ENCODE measurements around the gene NFATC4. TPM values are rescaled to one million over a fixed set of nuclear protein-coding genes. Genes with fewer than 3 reads are reported as not detected.

The NFATC4 gene
- total RNA-seq, 1 experiment from 2014 or later = 7.6 TPM

GRCh38 chr14:24416932-24417619 is 49.1 kb downstream of the NFATC4 start:
- no TSS peak for BruUV-seq (replicated peaks)
- H3K4me1 ChIP-seq (ENCODE audit: control insufficient read depth in 1 of 2, insufficient read depth in 2 of 2, low read length in 2 of 2) = no peaks in the 10 kb centered on the region
- no peaks in the 10 kb centered on the region for H3K79me2 ChIP-seq (ENCODE audit: insufficient read depth, low read length)
- H4K20me1 ChIP-seq (ENCODE audit: insufficient read depth) = no peaks in the 10 kb centered on the region
- TF ChIP-seq, protein P1, sequence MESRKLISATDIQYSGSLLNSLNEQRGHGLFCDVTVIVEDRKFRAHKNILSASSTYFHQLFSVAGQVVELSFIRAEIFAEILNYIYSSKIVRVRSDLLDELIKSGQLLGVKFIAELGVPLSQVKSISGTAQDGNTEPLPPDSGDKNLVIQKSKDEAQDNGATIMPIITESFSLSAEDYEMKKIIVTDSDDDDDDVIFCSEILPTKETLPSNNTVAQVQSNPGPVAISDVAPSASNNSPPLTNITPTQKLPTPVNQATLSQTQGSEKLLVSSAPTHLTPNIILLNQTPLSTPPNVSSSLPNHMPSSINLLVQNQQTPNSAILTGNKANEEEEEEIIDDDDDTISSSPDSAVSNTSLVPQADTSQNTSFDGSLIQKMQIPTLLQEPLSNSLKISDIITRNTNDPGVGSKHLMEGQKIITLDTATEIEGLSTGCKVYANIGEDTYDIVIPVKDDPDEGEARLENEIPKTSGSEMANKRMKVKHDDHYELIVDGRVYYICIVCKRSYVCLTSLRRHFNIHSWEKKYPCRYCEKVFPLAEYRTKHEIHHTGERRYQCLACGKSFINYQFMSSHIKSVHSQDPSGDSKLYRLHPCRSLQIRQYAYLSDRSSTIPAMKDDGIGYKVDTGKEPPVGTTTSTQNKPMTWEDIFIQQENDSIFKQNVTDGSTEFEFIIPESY (IDR thresholded peaks at IDR 0.05; ENCODE audit: extremely low read depth, insufficient replicate concordance, low read length) = no peak
- TF ChIP-seq, protein P2, sequence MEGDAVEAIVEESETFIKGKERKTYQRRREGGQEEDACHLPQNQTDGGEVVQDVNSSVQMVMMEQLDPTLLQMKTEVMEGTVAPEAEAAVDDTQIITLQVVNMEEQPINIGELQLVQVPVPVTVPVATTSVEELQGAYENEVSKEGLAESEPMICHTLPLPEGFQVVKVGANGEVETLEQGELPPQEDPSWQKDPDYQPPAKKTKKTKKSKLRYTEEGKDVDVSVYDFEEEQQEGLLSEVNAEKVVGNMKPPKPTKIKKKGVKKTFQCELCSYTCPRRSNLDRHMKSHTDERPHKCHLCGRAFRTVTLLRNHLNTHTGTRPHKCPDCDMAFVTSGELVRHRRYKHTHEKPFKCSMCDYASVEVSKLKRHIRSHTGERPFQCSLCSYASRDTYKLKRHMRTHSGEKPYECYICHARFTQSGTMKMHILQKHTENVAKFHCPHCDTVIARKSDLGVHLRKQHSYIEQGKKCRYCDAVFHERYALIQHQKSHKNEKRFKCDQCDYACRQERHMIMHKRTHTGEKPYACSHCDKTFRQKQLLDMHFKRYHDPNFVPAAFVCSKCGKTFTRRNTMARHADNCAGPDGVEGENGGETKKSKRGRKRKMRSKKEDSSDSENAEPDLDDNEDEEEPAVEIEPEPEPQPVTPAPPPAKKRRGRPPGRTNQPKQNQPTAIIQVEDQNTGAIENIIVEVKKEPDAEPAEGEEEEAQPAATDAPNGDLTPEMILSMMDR (IDR thresholded peaks at IDR 0.05 in 2 of 3, conservative IDR thresholded peaks at IDR 0.05 in 1 of 3; ENCODE audit: borderline replicate concordance in 1 of 3, insufficient read depth in 1 of 3, low read depth in 2 of 3, low read length in 2 of 3) = no peak
- no peak for TF ChIP-seq YY1 (IDR thresholded peaks at IDR 0.05; ENCODE audit: extremely low read depth, insufficient replicate concordance, low read depth, low read length)
- no peak for TF ChIP-seq SRF (IDR thresholded peaks at IDR 0.05; ENCODE audit: low read depth)
- no peak for TF ChIP-seq TCF7L2 (IDR thresholded peaks at IDR 0.05; ENCODE audit: borderline replicate concordance, extremely low read depth, insufficient read depth, insufficient read length)
- TF ChIP-seq, protein P3, sequence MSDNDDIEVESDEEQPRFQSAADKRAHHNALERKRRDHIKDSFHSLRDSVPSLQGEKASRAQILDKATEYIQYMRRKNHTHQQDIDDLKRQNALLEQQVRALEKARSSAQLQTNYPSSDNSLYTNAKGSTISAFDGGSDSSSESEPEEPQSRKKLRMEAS (IDR thresholded peaks at IDR 0.05) = no peak
- TF ChIP-seq ZFX (IDR thresholded peaks at IDR 0.05) = no peak
- TF ChIP-seq, protein P4, sequence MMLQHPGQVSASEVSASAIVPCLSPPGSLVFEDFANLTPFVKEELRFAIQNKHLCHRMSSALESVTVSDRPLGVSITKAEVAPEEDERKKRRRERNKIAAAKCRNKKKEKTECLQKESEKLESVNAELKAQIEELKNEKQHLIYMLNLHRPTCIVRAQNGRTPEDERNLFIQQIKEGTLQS (IDR thresholded peaks at IDR 0.05) = no peak
- TF ChIP-seq CBX3 (IDR thresholded peaks at IDR 0.05; ENCODE audit: low read depth) = no peak
- no peak for TF ChIP-seq ZNF274 (IDR thresholded peaks at IDR 0.05; ENCODE audit: low read depth, low read length)
- no peak for TF ChIP-seq JUND (IDR thresholded peaks at IDR 0.05)
- no peak for TF ChIP-seq EZH2phosphoT487 (IDR thresholded peaks at IDR 0.05; ENCODE audit: borderline replicate concordance)
- no peak for TF ChIP-seq RAD21 (IDR thresholded peaks at IDR 0.05; ENCODE audit: low read depth)
- TF ChIP-seq REST (IDR thresholded peaks at IDR 0.05; ENCODE audit: low read depth) = no peak
- no peak for TF ChIP-seq POLR2AphosphoS5 (IDR thresholded peaks at IDR 0.05; ENCODE audit: low read depth, low read length)
- no peak for TF ChIP-seq CEBPB (IDR thresholded peaks at IDR 0.05; ENCODE audit: low read depth)
- no peak for TF ChIP-seq EZH2 (IDR thresholded peaks at IDR 0.05)
- ATAC-seq (no peak), DNase-seq (ENCODE audit: low read depth, low spot score) (no peak)
- intact Hi-C loops (cut with micrococcal nuclease) = no loop called here
- no peak overlapping the region for H3K4me2 ChIP-seq (ENCODE audit: low read length)
- H3K27me3 ChIP-seq (ENCODE audit: insufficient read depth, low read length) = no peaks in the 10 kb centered on the region
- H3K9ac ChIP-seq (ENCODE audit: low read length) = no peak overlapping the region
- no peaks in the 10 kb centered on the region for H3K9me3 ChIP-seq (ENCODE audit: control insufficient read depth in 1 of 2, insufficient read depth in 1 of 2, low read depth in 1 of 2, low read length in 2 of 2)
- no peaks in the 10 kb centered on the region for H3K9me2 ChIP-seq (ENCODE audit: insufficient read depth)
- no peak overlapping the region for H3K4me3 ChIP-seq (replicated peaks in 1 of 2; ENCODE audit: low read depth in 1 of 2, low read length in 2 of 2)
- RAD21 ChIA-PET (ENCODE audit: low non-redundant PET in 1 of 2, low total read pairs in 2 of 2, uncharacterized antibody in 2 of 2, unreplicated experiment in 2 of 2) = no interaction called here
- H2AFZ ChIP-seq (ENCODE audit: low read depth, low read length, poor library complexity, severe bottlenecking) = no peak overlapping the region
- H3K27ac ChIP-seq (ENCODE audit: low read depth, low read length) = no peak overlapping the region
- H3K36me3 ChIP-seq (ENCODE audit: control insufficient read depth in 1 of 2, insufficient read depth in 2 of 2, low read length in 2 of 2) = no peaks in the 10 kb centered on the region
- POLR2A ChIA-PET = no interaction called here
- CTCF ChIA-PET = no interaction called here
